ENCODE measurements around the gene ACAD11. TPM values are rescaled to one million over a fixed set of nuclear protein-coding genes. Genes with fewer than 3 reads are reported as not detected.

The ACAD11 gene
- total and polyA plus RNA-seq, 4 donors = 52.2 to 357 (median 65.6) TPM

DNA sequence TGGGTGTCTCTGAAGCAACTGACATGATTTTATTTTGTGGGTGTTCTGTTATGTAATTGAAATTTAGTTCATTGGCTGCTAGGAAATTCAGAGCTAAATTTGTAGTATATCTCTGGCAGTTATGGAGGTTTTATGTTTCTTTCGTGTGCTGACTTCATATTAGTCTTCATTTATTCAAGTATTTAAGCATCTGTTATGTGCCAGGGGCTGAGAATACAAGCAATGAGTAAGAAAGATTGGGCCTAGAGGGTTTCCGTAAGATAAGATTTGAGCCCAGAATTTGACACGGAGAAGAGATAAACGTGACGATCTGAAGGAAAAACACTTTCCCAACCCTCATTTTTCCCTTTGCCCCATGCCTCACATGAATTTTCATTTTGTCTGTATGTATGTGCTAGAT lies 137.7 kb downstream of the ACAD11 start (continued):
- TF ChIP-seq CTCF (IDR thresholded peaks at IDR 0.05; ENCODE audit: low read depth, low read length, missing input control) = no peak
- no peak for TF ChIP-seq FOXA2 (IDR thresholded peaks at IDR 0.05)

DNA sequence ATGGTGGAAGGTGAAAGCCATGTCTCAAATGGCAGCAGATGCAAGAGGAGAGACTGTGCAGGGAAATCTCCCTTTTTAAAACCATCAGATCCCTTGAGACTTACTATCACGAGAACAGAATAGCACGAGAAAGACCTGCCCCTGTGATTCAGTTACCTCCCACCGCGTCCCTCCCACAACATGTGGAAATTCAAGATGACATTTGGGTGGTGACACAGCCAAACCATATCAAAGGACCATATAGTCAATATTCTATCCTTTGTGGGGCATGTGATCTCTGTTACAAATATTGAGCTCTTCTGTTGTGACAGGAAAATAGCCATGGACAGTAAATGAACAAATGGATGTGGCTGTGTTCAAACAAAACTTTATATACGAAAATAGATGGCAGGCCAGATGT lies 139.7 kb downstream of the ACAD11 start:
- 95% methylated on average over 5 of the region's 5 CpGs for WGBS
- Histone ChIP-seq H3K27ac (ENCODE audit: low read depth in 1 of 2, low read length in 2 of 2) (no peak overlapping the region), H3K9ac (ENCODE audit: low read depth in 1 of 2, low read length in 2 of 2) (no peak overlapping the region), H3K27me3 (ENCODE audit: control insufficient read depth in 4 of 4, insufficient read depth in 4 of 4, low read length in 3 of 4) (no peaks in the 10 kb centered on the region), H3K4me1 (ENCODE audit: control insufficient read depth in 4 of 4, insufficient read depth in 4 of 4, low read length in 3 of 4) (no peaks in the 10 kb centered on the region), H3K9me3 (ENCODE audit: control insufficient read depth in 4 of 4, low read length in 3 of 4) (no peaks in the 10 kb centered on the region), H3K4me3 (ENCODE audit: low read depth in 1 of 3, low read length in 3 of 3) (no peak overlapping the region), H3K36me3 (ENCODE audit: control insufficient read depth in 4 of 4, insufficient read depth in 3 of 4, low read depth in 1 of 4, low read length in 3 of 4) (peaks cover 2 to 45% (median 39%) of the 10 kb centered on the region in 4 donors)
- no peak for DNase-seq (ENCODE audit: low spot score)
- TF ChIP-seq, protein P1, sequence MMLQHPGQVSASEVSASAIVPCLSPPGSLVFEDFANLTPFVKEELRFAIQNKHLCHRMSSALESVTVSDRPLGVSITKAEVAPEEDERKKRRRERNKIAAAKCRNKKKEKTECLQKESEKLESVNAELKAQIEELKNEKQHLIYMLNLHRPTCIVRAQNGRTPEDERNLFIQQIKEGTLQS (IDR thresholded peaks at IDR 0.05) = no peak
- TF ChIP-seq EGR1 (IDR thresholded peaks at IDR 0.05; ENCODE audit: low read depth in 2 of 2) = no peak
- no peak for TF ChIP-seq SP1 (IDR thresholded peaks at IDR 0.05)
- no peak for TF ChIP-seq RXRA (IDR thresholded peaks at IDR 0.05)
- TF ChIP-seq HNF4G (IDR thresholded peaks at IDR 0.05) = no peak
- TF ChIP-seq GABPA (IDR thresholded peaks at IDR 0.05 in 1 of 2, conservative IDR thresholded peaks at IDR 0.05 in 1 of 2) = no peak
- TF ChIP-seq RAD21 (IDR thresholded peaks at IDR 0.05) = no peak
- TF ChIP-seq NR2F2 (IDR thresholded peaks at IDR 0.05) = no peak
- no peak for TF ChIP-seq MAX (IDR thresholded peaks at IDR 0.05)
- no peak for TF ChIP-seq REST (IDR thresholded peaks at IDR 0.05)
- TF ChIP-seq CTCF (IDR thresholded peaks at IDR 0.05; ENCODE audit: low read depth, low read length, missing input control) = no peak
- no peak for TF ChIP-seq ZBTB33 (IDR thresholded peaks at IDR 0.05)
- TF ChIP-seq TAF1 (conservative IDR thresholded peaks at IDR 0.05) = no peak
- no peak for TF ChIP-seq HNF4A (conservative IDR thresholded peaks at IDR 0.05)

Measured in liver (tissue), 9 donors.